Esophagus squamous epithelium (tissue), 5 donors: ENCODE measurements around the gene ARFGEF3. TPM values are rescaled to one million over a fixed set of nuclear protein-coding genes. Genes with fewer than 3 reads are reported as not detected.
A peak's percentile ranks its signal among the peaks of the same experiment; 100 is the strongest.

Source experiments
- DNase-seq: peaks from one replicate; lab custom pipeline; 2025; lab: John Stamatoyannopoulos, UW
- H3K27ac ChIP-seq, 4 donors: fragments of 200-600 bp; sonication (generic); one replicate each; pipeline ENCODE4 v1.5.1; 2016 to 2019; ENCODE audit warnings: mild to moderate bottlenecking in 1 of 4
- H3K27me3 ChIP-seq, 4 donors: fragments of 200-600 bp; sonication (generic); 1 replicate in 3 of 4; 2 replicates in 1 of 4; pipeline versions ENCODE4 v1.5.1 to v1.6.0; 2017 to 2021; ENCODE audit warnings: antibody characterized with exemption in 1 of 4
- H3K36me3 ChIP-seq, 3 donors: fragments of 200-600 bp; sonication (generic); one replicate each; pipeline ENCODE4 v1.5.1; 2016 to 2019
- H3K4me1 ChIP-seq, 3 donors: fragments of 200-600 bp; sonication (generic); one replicate each; pipeline ENCODE4 v1.5.1; 2017 to 2019
- H3K4me3 ChIP-seq, 4 donors: fragments of 200-600 bp; sonication (generic); 1 replicate in 3 of 4; 2 replicates in 1 of 4; pipeline ENCODE4 v1.5.1; 2016 to 2019; ENCODE audit warnings: mild to moderate bottlenecking in 2 of 4, moderate library complexity in 1 of 4
- H3K9me3 ChIP-seq, 3 donors: fragments of 200-600 bp; sonication (generic); one replicate each; pipeline ENCODE4 v1.5.1; 2016 to 2019
- POLR2A ChIP-seq, 4 donors: fragments of 450-650 bp; IDR thresholded peaks; one replicate each; pipeline ENCODE4 v1.6.1; 2017; ENCODE audit warnings: antibody characterized with exemption in 4 of 4, mild to moderate bottlenecking in 4 of 4, moderate library complexity in 3 of 4
- WGBS, 2 donors: methylation state at CpG; one replicate each; pipeline ENCODE4 v1.1.5; 2018; 5-methylcytosine and 5-hydroxymethylcytosine counted together
- intact Hi-C: fragments of 100-400 bp; cut with DNase I; formaldehyde crosslinking; loops from one replicate; pipeline ENCODE4 v1.15.0; 2022
- total RNA-seq, 4 donors: library from RNA; depleted of rRNA; stranded (reverse); fragments of >200 nt; gene quantifications; one replicate each; pipeline ENCODE4 v1.1.0, GENCODE V29; 2016
- TF ChIP-seq, protein P1 (sequence below), 6 experiments: fragments of 450-650 bp in 4 of 6; fragments of 200-600 bp in 2 of 6; sonication (generic) in 2 of 6; IDR thresholded peaks; one replicate each; pipeline ENCODE4 v1.5.1; 2016 to 2019; ENCODE audit warnings: antibody characterized with exemption in 6 of 6, mild to moderate bottlenecking in 4 of 6, moderate library complexity in 4 of 6
- donor health status: DM: yes; HTN: yes; CAD: no.

The ARFGEF3 gene
- total RNA-seq, 4 donors from 2014 or later: 0.92 to 1.0 (median 0.99) TPM

DNA sequence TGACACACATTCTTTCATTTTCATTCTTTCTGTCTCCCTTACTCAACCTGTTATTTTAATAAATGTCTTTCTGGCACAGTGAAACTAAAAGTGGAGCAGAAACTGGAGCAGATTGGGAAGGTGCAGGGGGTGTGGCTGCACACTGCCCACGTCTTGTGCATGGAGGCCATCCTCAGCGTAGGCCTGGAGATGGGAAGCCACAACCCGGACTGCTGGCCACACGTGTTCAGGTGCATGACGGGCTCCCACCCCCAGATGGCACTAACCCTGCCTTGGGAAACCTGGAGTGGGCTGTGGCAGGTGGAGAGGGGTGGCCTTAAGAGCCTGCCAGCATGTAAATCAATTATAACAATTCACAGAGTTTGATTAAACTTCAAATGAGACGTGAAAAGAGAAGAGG is 128.0 kb downstream of the ARFGEF3 start:
- no peak for DNase-seq
- H3K27ac ChIP-seq: no peak overlapping the region
- H3K4me3 ChIP-seq: no peak overlapping the region
- intact Hi-C loops: loop anchor here (10.0 kb wide), 1 partner anchor 175 kb away; no protein-coding TSS in a partner anchor
- TF ChIP-seq POLR2A (IDR thresholded peaks at IDR 0.05): no peak
- TF ChIP-seq, protein P1, sequence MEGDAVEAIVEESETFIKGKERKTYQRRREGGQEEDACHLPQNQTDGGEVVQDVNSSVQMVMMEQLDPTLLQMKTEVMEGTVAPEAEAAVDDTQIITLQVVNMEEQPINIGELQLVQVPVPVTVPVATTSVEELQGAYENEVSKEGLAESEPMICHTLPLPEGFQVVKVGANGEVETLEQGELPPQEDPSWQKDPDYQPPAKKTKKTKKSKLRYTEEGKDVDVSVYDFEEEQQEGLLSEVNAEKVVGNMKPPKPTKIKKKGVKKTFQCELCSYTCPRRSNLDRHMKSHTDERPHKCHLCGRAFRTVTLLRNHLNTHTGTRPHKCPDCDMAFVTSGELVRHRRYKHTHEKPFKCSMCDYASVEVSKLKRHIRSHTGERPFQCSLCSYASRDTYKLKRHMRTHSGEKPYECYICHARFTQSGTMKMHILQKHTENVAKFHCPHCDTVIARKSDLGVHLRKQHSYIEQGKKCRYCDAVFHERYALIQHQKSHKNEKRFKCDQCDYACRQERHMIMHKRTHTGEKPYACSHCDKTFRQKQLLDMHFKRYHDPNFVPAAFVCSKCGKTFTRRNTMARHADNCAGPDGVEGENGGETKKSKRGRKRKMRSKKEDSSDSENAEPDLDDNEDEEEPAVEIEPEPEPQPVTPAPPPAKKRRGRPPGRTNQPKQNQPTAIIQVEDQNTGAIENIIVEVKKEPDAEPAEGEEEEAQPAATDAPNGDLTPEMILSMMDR (IDR thresholded peaks at IDR 0.05): peak in 1 of 6 experiments; percentile 8
- no peaks in the 10 kb centered on the region for H3K36me3 ChIP-seq
- H3K9me3 ChIP-seq: no peaks in the 10 kb centered on the region
- H3K4me1 ChIP-seq: no peaks in the 10 kb centered on the region
- no peaks in the 10 kb centered on the region for H3K27me3 ChIP-seq
- WGBS, 2 donors: 53 to 54% methylated on average over 2 to 5 of the region's 6 CpGs

DNA sequence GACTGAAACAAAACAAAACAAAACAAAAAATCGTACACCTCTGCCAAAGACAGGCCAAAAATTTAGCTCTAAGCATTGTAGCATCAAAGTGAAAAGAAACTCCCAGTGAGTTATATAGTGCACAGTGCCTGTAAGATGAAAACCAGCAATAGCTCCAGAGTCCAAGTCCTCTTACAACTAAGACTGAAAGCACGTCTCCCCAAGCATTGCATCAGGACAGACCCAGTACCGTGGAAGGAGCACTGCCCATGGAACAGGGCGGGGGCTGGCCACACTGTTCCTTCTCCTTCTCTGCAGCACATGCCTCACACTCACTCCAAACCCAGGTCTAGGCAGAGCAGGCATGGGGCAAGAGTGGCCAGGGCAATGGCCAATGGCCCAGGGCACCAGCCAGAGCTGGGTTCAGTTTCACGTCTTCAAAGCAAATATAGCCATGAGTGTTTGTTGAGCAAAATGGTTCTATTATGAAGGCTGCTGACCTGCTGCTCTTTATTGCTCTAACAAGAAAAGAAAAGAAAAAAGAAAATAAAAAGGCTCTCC is 128.8 kb downstream of the ARFGEF3 start:
- H3K36me3 ChIP-seq: no peaks in the 10 kb centered on the region
- intact Hi-C loops: no loop called here
- no peaks in the 10 kb centered on the region for H3K27me3 ChIP-seq
- H3K9me3 ChIP-seq: no peaks in the 10 kb centered on the region
- H3K4me1 ChIP-seq: no peaks in the 10 kb centered on the region
- 67 to 69% methylated on average over 5 of the region's 5 CpGs for WGBS, 2 donors
- H3K4me3 ChIP-seq: no peak overlapping the region
- DNase-seq: no peak
- H3K27ac ChIP-seq: no peak overlapping the region
- TF ChIP-seq, protein P1 (IDR thresholded peaks at IDR 0.05): no peak
- TF ChIP-seq POLR2A (IDR thresholded peaks at IDR 0.05): no peak

DNA sequence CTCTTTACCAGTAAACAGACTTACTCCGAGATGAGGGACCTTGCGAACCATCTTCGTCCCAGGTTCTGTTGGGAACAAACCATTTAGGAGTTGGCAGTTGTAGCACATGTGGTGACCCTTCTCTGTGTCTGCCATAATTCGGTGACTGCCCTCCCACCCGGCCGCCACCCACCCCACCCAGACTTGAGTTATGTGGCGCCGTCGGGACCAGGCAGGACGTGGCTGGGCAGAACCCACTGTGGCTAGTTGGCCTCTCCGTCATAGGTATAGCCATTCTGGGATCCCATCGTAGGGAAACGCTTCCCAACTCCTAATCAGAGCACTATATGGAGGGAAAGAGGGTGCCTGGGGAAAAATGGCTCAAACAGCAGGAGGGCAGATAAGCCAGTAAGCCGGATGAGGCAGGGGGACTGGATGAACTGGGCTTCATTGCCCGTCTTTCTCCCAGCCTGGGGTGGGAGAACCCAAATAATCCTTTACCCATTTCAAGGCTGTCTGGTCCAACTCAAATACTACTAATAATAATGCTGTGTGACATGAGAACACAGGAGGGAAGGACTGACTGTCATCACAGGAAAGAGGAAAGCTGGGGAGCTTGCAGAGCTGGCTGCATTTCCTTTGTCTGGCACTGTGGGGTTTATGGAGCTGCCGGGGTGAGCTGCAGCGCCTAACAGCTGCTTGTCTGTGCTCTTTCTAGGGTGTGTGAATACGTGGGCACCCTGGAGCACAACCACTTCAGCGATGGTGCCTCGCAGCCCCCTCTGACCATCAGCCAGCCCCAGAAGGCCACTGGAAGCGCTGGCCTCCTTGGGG is 129.5 kb downstream of the ARFGEF3 start:
- TF ChIP-seq, protein P1 (IDR thresholded peaks at IDR 0.05): no peak
- TF ChIP-seq POLR2A (IDR thresholded peaks at IDR 0.05): no peak
- Histone ChIP-seq H3K9me3 (no peaks in the 10 kb centered on the region), H3K4me1 (no peaks in the 10 kb centered on the region), H3K4me3 (no peak overlapping the region), H3K36me3 (no peaks in the 10 kb centered on the region), H3K27ac (no peak overlapping the region), H3K27me3 (no peaks in the 10 kb centered on the region)
- WGBS, 2 donors: 83 to 95% methylated on average over 6 to 14 of the region's 21 CpGs
- intact Hi-C loops: no loop called here
- DNase-seq: no peak

DNA sequence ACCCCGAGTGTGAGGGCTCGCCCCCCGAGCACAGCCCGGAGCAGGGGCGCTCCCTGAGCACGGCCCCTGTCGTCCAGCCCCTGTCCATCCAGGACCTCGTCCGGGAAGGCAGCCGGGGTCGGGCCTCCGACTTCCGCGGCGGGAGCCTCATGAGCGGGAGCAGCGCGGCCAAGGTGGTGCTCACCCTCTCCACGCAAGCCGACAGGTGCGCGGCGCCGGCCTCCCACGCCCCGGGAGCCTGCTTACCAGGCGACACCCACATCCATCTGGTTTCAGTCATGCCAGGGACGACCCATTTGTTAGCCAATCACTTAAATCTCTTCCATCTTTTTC is 130.1 kb downstream of the ARFGEF3 start:
- H3K4me1 ChIP-seq: no peaks in the 10 kb centered on the region
- H3K36me3 ChIP-seq: no peaks in the 10 kb centered on the region
- no peaks in the 10 kb centered on the region for H3K9me3 ChIP-seq
- no peak for DNase-seq
- TF ChIP-seq, protein P1 (IDR thresholded peaks at IDR 0.05): no peak
- no peak for TF ChIP-seq POLR2A (IDR thresholded peaks at IDR 0.05)
- no peak overlapping the region for H3K27ac ChIP-seq
- 91 to 93% methylated on average over 10 to 11 of the region's 28 CpGs for WGBS, 2 donors
- H3K27me3 ChIP-seq: no peaks in the 10 kb centered on the region
- intact Hi-C loops: no loop called here
- H3K4me3 ChIP-seq: no peak overlapping the region

DNA sequence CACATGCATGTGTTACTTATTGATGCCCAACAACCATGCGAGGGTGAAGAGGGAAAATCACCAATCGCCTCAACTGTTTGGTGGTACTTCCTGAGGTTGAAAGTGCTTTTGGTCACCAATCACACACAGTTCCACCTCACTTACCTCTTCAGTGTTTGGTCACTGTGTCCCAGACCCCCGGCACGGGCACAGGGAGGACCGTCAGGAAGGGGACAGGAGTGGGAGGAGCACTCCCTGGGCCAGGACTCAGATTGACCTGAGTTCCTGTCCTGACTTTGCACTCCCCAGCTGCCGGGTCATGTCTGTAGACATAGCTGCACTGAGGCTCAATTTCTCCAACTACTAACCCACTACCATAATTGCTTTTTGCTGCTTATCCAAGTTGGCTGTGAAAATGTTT is 130.7 kb downstream of the ARFGEF3 start:
- H3K27me3 ChIP-seq: no peaks in the 10 kb centered on the region
- no peak overlapping the region for H3K27ac ChIP-seq
- H3K4me1 ChIP-seq: no peaks in the 10 kb centered on the region
- intact Hi-C loops: no loop called here
- no peaks in the 10 kb centered on the region for H3K9me3 ChIP-seq
- DNase-seq: no peak
- no peak overlapping the region for H3K4me3 ChIP-seq
- H3K36me3 ChIP-seq: no peaks in the 10 kb centered on the region
- TF ChIP-seq, protein P1 (IDR thresholded peaks at IDR 0.05): no peak
- TF ChIP-seq POLR2A (IDR thresholded peaks at IDR 0.05): no peak
- 83 to 91% methylated on average over 6 of the region's 6 CpGs for WGBS, 2 donors
